Measurements from ENCODE around the gene IL13.

DNA sequence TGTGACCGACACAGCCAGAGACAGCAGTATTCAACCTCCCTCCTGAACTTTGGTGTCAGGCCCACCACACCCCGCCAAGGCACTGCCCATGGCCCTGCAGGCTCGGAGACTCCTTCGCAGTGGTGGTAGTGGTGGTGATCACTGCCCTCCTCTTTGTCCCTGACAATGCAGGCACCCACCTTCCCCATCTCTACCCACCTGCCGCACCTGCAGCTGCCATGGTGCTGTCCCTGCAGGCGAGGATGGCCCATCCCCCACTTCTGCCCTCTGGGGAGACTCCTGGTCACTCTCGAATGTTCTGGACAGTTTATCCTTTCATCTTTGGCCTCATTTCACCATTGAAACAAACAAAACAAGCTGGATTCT is 11.5 kb downstream of the IL13 start:
- TF ChIP-seq, protein P1, sequence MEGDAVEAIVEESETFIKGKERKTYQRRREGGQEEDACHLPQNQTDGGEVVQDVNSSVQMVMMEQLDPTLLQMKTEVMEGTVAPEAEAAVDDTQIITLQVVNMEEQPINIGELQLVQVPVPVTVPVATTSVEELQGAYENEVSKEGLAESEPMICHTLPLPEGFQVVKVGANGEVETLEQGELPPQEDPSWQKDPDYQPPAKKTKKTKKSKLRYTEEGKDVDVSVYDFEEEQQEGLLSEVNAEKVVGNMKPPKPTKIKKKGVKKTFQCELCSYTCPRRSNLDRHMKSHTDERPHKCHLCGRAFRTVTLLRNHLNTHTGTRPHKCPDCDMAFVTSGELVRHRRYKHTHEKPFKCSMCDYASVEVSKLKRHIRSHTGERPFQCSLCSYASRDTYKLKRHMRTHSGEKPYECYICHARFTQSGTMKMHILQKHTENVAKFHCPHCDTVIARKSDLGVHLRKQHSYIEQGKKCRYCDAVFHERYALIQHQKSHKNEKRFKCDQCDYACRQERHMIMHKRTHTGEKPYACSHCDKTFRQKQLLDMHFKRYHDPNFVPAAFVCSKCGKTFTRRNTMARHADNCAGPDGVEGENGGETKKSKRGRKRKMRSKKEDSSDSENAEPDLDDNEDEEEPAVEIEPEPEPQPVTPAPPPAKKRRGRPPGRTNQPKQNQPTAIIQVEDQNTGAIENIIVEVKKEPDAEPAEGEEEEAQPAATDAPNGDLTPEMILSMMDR (IDR thresholded peaks at IDR 0.05; ENCODE audit: low read depth, low read length, poor library complexity, severe bottlenecking) = no peak
- no peak for TF ChIP-seq EZH2phosphoT487 (IDR thresholded peaks at IDR 0.05; ENCODE audit: borderline replicate concordance, low read length)
